ENCODE data around the gene PAX3.

The PAX3 gene

GRCh38 chr2:222281506-222281905, 17.3 kb downstream of the PAX3 start:
- TF ChIP-seq FOXP2 (optimal IDR thresholded peaks at IDR 0.05; ENCODE audit: borderline replicate concordance, extremely low read depth, extremely low read length, insufficient read depth) (no peak), SIN3A (IDR thresholded peaks at IDR 0.05; ENCODE audit: borderline replicate concordance, insufficient read depth, low read length) (no peak), REST (IDR thresholded peaks at IDR 0.05; ENCODE audit: insufficient read depth in 1 of 2, low read depth in 2 of 2, low read length in 2 of 2) (no peak), POLR2AphosphoS5 (IDR thresholded peaks at IDR 0.05; ENCODE audit: low read depth, low read length) (no peak), TAF1 (IDR thresholded peaks at IDR 0.05; ENCODE audit: borderline replicate concordance, insufficient read depth, low read length) (no peak)

- TF ChIP-seq FOXP2 (optimal IDR thresholded peaks at IDR 0.05; ENCODE audit: borderline replicate concordance, extremely low read depth, extremely low read length, insufficient read depth) (no peak), REST (IDR thresholded peaks at IDR 0.05; ENCODE audit: insufficient read depth in 1 of 2, low read depth in 2 of 2, low read length in 2 of 2) (no peak), TAF1 (IDR thresholded peaks at IDR 0.05; ENCODE audit: borderline replicate concordance, insufficient read depth, low read length) (no peak), POLR2AphosphoS5 (IDR thresholded peaks at IDR 0.05; ENCODE audit: low read depth, low read length) (no peak), SIN3A (IDR thresholded peaks at IDR 0.05; ENCODE audit: borderline replicate concordance, insufficient read depth, low read length) (no peak)
Measured at GRCh38 chr2:222280795-222281194, 18.0 kb downstream of the PAX3 start.

DNA sequence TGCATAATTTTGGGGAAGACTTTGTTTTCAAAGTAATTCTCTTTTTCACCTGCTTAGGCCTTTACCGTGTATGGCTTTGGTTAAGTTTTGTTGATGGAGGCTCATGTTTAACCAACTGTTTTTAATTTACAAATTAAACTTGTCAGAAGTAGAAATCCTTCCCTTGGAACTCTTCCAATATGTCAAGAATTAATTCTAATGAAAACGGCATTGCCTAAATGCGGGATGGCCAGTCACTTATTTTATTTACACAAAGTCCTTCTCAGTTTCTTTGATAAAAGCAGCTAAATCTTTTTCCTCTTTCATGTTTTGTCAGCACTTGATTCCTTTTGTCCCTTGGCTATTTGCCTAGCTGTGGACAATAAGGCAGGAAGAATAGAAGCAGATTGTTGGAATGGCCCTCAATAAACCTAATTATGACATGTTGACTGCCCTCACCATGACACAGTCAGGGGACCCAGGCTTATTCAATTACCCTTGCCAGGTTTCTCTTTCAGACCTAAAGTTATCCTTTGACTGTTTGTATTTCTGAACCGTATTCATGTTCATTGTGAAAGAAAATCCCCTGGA, 26.3 kb downstream of the PAX3 start:
- TF ChIP-seq REST (IDR thresholded peaks at IDR 0.05; ENCODE audit: insufficient read depth in 1 of 2, low read depth in 2 of 2, low read length in 2 of 2) (no peak), SIN3A (IDR thresholded peaks at IDR 0.05; ENCODE audit: borderline replicate concordance, insufficient read depth, low read length) (no peak), FOXP2 (optimal IDR thresholded peaks at IDR 0.05; ENCODE audit: borderline replicate concordance, extremely low read depth, extremely low read length, insufficient read depth) (no peak), POLR2AphosphoS5 (IDR thresholded peaks at IDR 0.05; ENCODE audit: low read depth, low read length) (no peak), TAF1 (IDR thresholded peaks at IDR 0.05; ENCODE audit: borderline replicate concordance, insufficient read depth, low read length) (no peak)

DNA sequence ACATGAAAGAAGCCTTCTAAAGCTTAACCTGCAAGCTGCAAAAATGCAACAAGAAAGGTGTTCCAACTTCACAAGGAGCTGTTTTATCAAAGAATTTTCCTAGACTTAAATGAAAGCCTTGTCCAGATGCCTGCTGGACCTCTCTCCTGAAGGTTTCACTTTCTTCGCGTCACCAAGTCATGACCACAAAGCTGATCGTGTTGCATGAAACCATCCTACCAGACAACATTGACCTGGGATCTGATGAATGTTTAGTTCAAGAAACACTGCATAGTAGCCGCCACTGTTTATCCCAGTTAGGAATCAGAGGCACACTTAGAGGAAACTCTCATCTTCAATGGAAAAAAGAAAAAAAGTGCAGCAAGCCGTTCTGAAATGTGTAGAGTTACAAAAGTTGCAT, 26.9 kb downstream of the PAX3 start:
- no peak for TF ChIP-seq FOXP2 (optimal IDR thresholded peaks at IDR 0.05; ENCODE audit: borderline replicate concordance, extremely low read depth, extremely low read length, insufficient read depth)
- TF ChIP-seq POLR2AphosphoS5 (IDR thresholded peaks at IDR 0.05; ENCODE audit: low read depth, low read length), result no peak
- no peak for TF ChIP-seq REST (IDR thresholded peaks at IDR 0.05; ENCODE audit: insufficient read depth in 1 of 2, low read depth in 2 of 2, low read length in 2 of 2)
- no peak for TF ChIP-seq TAF1 (IDR thresholded peaks at IDR 0.05; ENCODE audit: borderline replicate concordance, insufficient read depth, low read length)
- no peak for TF ChIP-seq SIN3A (IDR thresholded peaks at IDR 0.05; ENCODE audit: borderline replicate concordance, insufficient read depth, low read length)

GRCh38 chr2:222270396-222270795, 28.4 kb downstream of the PAX3 start:
- TF ChIP-seq REST (IDR thresholded peaks at IDR 0.05; ENCODE audit: insufficient read depth in 1 of 2, low read depth in 2 of 2, low read length in 2 of 2) (no peak), FOXP2 (optimal IDR thresholded peaks at IDR 0.05; ENCODE audit: borderline replicate concordance, extremely low read depth, extremely low read length, insufficient read depth) (no peak), TAF1 (IDR thresholded peaks at IDR 0.05; ENCODE audit: borderline replicate concordance, insufficient read depth, low read length) (no peak), POLR2AphosphoS5 (IDR thresholded peaks at IDR 0.05; ENCODE audit: low read depth, low read length) (no peak)
